ENCODE measurements around the gene DSCAM. TPM values are rescaled to one million over a fixed set of nuclear protein-coding genes. Genes with fewer than 3 reads are reported as not detected.

The DSCAM gene
- total RNA-seq, 1 donor, result not detected

DNA sequence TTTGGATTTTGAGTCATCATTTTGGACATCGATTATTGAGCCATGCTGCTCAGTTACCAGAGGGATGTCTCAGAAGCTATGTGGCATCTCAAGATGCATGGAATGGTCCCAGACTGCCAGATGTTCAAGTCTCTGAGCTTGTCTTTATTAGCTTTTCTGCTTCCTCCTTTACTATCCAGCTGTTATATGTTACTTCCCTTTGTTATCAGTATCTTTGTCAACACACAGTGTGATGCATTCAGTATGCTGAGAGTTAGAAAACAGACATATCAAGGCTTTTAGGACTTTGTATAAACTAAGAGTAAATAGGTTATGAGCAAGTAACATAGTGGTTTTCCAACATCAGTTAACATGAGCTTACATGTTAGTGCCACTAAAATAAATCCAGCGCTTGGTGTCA is 474.5 kb downstream of the DSCAM start:
- no peak overlapping the region for H3K4me3 ChIP-seq (ENCODE audit: low read depth, low read length)
- DNase-seq (ENCODE audit: low read depth), result no peak
- TF ChIP-seq, protein P1, sequence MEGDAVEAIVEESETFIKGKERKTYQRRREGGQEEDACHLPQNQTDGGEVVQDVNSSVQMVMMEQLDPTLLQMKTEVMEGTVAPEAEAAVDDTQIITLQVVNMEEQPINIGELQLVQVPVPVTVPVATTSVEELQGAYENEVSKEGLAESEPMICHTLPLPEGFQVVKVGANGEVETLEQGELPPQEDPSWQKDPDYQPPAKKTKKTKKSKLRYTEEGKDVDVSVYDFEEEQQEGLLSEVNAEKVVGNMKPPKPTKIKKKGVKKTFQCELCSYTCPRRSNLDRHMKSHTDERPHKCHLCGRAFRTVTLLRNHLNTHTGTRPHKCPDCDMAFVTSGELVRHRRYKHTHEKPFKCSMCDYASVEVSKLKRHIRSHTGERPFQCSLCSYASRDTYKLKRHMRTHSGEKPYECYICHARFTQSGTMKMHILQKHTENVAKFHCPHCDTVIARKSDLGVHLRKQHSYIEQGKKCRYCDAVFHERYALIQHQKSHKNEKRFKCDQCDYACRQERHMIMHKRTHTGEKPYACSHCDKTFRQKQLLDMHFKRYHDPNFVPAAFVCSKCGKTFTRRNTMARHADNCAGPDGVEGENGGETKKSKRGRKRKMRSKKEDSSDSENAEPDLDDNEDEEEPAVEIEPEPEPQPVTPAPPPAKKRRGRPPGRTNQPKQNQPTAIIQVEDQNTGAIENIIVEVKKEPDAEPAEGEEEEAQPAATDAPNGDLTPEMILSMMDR (IDR thresholded peaks at IDR 0.05; ENCODE audit: insufficient read depth, low read length), result no peak

DNA sequence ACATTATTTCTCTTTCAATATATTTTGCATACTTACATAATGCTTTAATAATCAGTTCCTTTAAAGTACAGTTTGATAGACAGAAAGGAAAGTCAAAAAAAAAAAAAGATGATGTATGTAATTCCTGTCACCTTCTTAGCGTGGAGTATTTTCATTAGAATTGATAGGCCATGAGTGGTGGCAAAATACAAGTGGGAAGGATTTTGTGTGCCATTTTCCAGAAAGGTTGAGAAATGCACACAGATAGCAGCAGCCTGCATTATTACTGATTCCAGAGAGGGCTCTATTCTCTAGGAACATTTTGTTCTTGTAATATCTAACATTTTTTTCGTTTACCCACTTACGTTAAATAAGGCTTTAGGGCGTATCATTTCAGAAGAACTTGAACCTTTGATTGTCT is 475.6 kb downstream of the DSCAM start:
- no peak overlapping the region for H3K4me3 ChIP-seq (ENCODE audit: low read depth, low read length)
- TF ChIP-seq, protein P1 (IDR thresholded peaks at IDR 0.05; ENCODE audit: insufficient read depth, low read length), result no peak
- no peak for DNase-seq (ENCODE audit: low read depth)

DNA sequence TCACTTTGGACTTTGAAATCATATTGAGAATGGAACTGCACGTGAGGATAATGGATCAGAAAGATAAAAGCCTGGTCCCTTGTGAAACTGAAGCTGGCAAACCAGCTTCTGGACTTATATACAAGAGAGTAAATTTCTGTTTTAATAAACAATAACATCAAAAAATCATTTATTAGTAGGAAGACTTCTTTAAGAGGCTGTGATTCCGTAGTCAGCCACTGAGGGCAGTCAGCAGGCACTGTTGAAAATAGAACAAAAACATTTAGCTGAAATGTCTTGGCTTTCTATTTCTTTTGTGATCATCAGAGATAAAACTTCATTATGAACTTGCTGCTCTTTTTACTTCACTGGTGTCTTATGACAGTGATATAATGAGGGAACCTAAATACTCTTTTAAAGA is 490.3 kb downstream of the DSCAM start:
- H3K4me3 ChIP-seq (ENCODE audit: low read depth, low read length), result no peak overlapping the region
- no peak for DNase-seq (ENCODE audit: low read depth)
- TF ChIP-seq, protein P1 (IDR thresholded peaks at IDR 0.05; ENCODE audit: insufficient read depth, low read length), result no peak

DNA sequence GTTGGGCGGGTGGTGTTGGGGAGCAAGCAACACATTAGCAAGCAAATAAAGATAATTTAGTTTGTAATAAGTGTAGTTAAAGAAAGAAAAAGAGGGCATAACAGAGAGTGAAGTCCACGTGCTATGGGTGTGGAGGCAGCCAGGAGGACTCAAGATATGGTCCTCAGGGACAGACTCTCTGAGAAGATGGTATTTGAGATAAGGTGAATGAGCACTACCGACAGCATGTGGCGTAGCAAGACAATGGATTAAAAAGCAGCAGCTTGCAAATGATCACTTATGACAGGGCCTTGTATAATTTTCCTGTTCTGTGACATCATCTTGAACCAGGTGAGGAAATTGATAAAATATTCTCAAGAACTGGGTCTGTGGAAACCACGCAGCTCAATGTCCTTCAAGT is 491.9 kb downstream of the DSCAM start:
- H3K4me3 ChIP-seq (ENCODE audit: low read depth, low read length), result no peak overlapping the region
- DNase-seq (ENCODE audit: low read depth), result no peak
- TF ChIP-seq, protein P1 (IDR thresholded peaks at IDR 0.05; ENCODE audit: insufficient read depth, low read length), result no peak

DNA sequence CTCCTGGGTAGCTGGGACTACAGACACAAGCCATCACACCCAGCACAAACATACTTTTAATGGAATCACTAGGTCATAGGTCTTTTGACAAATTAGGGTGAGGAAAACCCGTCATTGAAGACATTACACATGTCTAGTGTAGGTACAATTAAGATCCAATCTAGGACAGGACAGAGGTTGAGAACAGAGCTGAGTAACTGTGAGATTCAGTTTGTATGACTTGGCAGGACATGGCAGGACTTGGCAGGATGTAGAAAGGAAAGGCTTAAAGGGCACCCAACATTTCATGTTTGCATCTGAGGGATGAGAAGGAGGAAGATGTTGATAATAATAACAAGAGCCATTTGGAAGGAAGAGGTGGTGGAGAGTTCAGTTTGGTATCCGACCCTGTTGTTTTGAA is 496.0 kb downstream of the DSCAM start:
- TF ChIP-seq, protein P1 (IDR thresholded peaks at IDR 0.05; ENCODE audit: insufficient read depth, low read length), result no peak
- H3K4me3 ChIP-seq (ENCODE audit: low read depth, low read length), result no peak overlapping the region
- no peak for DNase-seq (ENCODE audit: low read depth)

DNA sequence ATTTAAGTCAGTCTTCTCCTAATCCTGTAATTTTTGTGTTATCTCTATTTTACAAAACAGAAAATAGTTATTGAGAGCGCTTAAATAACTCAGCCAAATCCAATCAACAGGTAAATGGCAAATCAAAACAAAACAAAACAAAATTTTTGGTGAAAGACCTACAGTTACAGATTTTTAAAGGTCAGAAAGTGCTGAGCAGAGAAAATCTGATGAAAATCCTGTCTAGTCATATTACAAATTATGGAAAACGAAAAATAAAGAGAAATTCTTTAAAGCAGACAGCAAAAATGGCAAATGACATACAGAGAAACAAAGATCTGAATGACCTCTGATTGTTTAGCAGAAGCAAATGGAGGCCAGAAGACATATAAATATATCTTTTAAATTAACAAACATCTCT is 497.4 kb downstream of the DSCAM start:
- TF ChIP-seq, protein P1 (IDR thresholded peaks at IDR 0.05; ENCODE audit: insufficient read depth, low read length), result no peak
- DNase-seq (ENCODE audit: low read depth), result no peak
- no peak overlapping the region for H3K4me3 ChIP-seq (ENCODE audit: low read depth, low read length)

DNA sequence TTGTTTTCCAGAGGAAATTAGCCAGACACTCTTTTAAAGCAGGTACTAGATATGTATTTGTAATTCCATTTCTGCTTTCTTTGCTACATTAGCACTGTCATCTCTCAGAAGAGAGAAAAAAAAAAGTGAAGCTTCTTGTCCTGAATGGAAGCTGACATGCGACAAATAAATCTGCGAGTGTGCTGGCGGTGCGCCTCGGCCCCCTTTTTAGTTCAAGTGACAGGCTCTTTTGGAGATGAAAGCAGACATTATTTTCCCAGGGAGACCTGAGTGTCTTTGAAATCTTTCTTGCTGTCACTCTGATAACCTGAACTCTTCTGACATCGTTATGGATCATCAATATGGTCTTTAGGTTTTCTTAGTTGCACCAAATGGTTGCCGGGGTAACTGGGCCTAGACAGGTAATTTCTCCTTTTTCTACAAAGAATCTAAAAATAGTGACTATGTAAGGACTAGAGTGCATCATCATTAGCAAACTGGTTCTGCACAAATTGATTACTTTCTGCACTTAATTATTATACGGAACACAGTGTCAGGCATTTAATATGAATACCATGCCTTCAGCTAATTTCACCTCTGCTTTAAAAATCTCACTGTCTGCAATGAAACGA is 501.1 kb downstream of the DSCAM start:
- TF ChIP-seq, protein P1 (IDR thresholded peaks at IDR 0.05; ENCODE audit: insufficient read depth, low read length), result no peak
- DNase-seq (ENCODE audit: low read depth), result no peak
- no peak overlapping the region for H3K4me3 ChIP-seq (ENCODE audit: low read depth, low read length)
